PFSK-1 (cell line): Measurements from ENCODE around the gene GRM1.

Source experiments
- POLR2AphosphoS5 ChIP-seq: IDR thresholded peaks from 2 replicates; pipeline ENCODE4 v1.6.1; 2012; ENCODE audit warnings: low read depth, mild to moderate bottlenecking, control low read depth, low read length, moderate library complexity
- REST ChIP-seq, 2 experiments: IDR thresholded peaks; 2 replicates each; pipeline versions ENCODE4 v1.6.1 to v1.8.0; 2011 to 2012; ENCODE audit warnings: low read depth in 2 of 2, low read length in 2 of 2, control low read depth in 1 of 2, inconsistent platforms in 1 of 2, mild to moderate bottlenecking in 1 of 2, moderate library complexity in 1 of 2; ENCODE audit not compliant: insufficient read depth in 1 of 2
- SIN3A ChIP-seq: IDR thresholded peaks from 2 replicates; pipeline ENCODE4 v1.6.1; 2012; ENCODE audit warnings: mild to moderate bottlenecking, low read length, moderate library complexity, borderline replicate concordance; ENCODE audit not compliant: insufficient read depth
- TAF1 ChIP-seq: IDR thresholded peaks from 2 replicates; pipeline ENCODE4 v1.6.1; 2012; ENCODE audit warnings: low read length, control low read depth, borderline replicate concordance; ENCODE audit not compliant: insufficient read depth

- TF ChIP-seq POLR2AphosphoS5 (no peak), SIN3A (no peak), REST (IDR thresholded peaks at IDR 0.05; ENCODE audit: insufficient read depth in 1 of 2, low read depth in 2 of 2, low read length in 2 of 2) (0 out of 4 replicates have a peak, but pooled peaks of 1 of the 2 experiments have one; percentile 48), TAF1 (no peak)
Observed at GRCh38 chr6:146027586-146028251, 1.1 kb upstream of the GRM1 start.
